LNCaP clone FGC (cell line): ENCODE results near the gene ISOC2.
A peak's percentile ranks its signal among the peaks of the same experiment; 100 is the strongest.

ENCODE experiments used
- DNase-seq: peaks from one replicate; pipeline ENCODE4 v3.0.0-alpha.2; 2011; ENCODE audit warnings: low read depth
- H3K4me3 ChIP-seq: 2 replicates; pipeline ENCODE4 v1.5.1; 2011; ENCODE audit warnings: mild to moderate bottlenecking, low read depth, low read length, control low read depth
- TF ChIP-seq, protein P1 (sequence below): IDR thresholded peaks from 2 replicates; pipeline ENCODE4 v1.5.1; 2012; ENCODE audit warnings: mild to moderate bottlenecking; ENCODE audit not compliant: control insufficient read depth, insufficient read depth; ENCODE audit errors: extremely low read depth

ISOC2 gene

DNA sequence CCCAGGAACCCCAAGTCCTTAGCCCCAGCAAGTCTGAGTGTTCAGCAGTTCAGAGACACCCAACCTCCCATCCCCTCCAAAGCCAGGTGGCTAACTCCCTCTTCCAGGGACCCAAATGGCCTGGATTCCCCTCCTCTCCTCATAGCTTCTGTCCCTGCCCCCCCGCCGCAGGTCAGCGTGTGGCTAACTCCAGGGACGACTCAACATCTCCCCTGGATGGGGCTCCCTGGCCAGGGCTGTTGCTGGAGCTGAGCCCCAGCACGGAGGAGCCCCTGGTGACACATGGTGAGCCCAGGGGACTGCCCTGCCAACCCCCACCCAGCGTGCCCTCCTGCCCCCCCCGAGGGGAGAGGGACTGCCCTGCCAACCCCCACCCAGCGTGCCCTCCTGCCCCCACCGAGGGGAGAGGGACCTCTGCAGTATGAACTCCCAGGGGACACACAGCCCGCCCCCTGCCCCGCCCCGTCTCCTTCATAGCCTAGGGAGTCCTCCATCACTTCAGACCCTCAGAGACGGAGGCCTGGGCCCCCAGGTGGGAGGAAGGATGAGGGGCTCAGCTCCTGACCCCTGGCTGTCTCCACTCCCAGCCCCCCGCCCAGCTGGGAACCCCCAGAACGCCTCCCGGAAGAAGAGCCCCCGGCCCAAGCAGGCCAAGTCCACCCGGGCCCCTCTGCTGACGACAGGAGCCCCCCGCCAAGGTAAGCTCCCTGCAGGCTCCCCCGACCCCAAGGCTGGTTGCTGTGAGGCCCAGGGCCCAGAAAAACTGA, 28.5 kb upstream of the ISOC2 start:
- no peak overlapping the region for H3K4me3 ChIP-seq
- TF ChIP-seq, protein P1, sequence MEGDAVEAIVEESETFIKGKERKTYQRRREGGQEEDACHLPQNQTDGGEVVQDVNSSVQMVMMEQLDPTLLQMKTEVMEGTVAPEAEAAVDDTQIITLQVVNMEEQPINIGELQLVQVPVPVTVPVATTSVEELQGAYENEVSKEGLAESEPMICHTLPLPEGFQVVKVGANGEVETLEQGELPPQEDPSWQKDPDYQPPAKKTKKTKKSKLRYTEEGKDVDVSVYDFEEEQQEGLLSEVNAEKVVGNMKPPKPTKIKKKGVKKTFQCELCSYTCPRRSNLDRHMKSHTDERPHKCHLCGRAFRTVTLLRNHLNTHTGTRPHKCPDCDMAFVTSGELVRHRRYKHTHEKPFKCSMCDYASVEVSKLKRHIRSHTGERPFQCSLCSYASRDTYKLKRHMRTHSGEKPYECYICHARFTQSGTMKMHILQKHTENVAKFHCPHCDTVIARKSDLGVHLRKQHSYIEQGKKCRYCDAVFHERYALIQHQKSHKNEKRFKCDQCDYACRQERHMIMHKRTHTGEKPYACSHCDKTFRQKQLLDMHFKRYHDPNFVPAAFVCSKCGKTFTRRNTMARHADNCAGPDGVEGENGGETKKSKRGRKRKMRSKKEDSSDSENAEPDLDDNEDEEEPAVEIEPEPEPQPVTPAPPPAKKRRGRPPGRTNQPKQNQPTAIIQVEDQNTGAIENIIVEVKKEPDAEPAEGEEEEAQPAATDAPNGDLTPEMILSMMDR = no peak
- DNase-seq = no peak

DNA sequence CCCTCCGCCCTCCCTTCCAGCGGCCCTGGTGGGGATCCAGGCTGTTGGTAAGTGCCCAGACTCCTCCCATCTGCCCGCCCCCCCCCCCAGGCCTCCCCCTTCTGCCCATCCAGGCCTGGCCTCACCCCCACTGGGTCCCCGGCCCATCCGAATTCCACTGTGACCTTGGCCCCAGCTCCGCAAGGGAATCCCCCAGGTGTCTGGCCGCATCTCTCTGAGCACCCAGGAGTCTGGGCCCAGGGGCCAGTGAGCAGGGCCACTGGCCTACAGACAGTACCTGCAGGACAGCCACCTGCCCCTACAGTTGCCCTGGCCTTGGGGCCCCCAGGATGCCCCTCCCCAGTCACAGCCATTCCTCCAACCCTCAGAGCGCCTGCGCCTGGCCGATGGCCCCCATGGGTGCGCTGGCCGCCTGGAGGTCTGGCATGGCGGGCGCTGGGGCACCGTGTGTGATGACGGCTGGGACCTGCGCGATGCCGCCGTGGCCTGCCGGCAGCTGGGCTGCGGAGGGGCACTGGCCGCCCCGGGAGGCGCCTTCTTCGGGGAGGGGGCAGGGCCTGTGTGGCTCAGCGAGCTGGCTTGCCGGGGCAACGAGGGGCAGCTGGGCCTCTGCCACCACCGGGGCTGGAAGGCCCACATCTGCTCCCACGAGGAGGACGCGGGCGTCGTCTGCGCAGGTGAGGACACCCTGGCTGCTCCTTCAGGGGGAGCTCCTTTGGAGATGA, 27.7 kb upstream of the ISOC2 start:
- no peak overlapping the region for H3K4me3 ChIP-seq
- TF ChIP-seq, protein P1 = no peak
- DNase-seq = no peak

DNA sequence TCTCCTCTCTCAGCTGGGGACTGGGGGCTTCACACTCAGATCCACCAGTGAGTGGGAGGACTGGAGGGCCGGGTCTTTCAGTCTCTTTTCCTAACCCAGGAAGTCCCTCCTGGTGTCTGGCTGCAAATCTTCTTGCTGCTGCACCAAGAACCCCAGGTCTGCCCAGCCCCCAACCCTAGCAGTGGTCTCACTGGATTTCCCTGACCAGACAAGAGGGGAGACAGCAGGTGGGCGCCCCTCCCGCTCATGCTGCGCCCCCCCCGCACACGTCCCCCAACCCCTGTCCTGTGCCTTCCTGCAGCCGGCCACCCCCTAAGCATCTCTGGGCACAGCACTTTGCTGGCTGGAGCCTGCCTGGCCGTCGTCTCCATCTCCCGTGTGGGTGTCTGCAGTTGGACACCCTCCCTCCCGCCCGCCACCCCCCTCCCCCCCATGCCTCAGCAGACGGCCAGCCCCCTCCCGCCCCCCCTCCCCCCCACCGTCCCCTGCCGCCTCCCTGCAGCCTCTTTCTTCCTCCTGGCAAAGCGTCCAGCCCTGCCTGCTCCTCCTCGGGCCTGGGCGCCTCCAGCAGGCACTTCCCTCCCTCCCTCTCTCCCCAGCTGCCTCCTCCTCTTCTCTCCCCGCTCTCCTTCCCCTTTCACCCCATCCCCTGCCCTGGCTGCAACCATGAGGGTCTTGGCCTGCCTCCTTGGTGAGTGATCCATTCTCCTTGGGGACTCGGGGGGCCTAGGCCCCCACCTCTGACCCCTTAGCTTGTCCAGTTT, 26.7 kb upstream of the ISOC2 start, which contains the start of gene SSC5D:
Gene SSC5D (plus strand): TSS at position 513 of the 764 bp plus-strand sequence. CDS start 154 bp downstream, at position 667.
- TF ChIP-seq, protein P1 = no peak
- DNase-seq = no peak
- H3K4me3 ChIP-seq = no peak within 1 kb of the TSS

DNA sequence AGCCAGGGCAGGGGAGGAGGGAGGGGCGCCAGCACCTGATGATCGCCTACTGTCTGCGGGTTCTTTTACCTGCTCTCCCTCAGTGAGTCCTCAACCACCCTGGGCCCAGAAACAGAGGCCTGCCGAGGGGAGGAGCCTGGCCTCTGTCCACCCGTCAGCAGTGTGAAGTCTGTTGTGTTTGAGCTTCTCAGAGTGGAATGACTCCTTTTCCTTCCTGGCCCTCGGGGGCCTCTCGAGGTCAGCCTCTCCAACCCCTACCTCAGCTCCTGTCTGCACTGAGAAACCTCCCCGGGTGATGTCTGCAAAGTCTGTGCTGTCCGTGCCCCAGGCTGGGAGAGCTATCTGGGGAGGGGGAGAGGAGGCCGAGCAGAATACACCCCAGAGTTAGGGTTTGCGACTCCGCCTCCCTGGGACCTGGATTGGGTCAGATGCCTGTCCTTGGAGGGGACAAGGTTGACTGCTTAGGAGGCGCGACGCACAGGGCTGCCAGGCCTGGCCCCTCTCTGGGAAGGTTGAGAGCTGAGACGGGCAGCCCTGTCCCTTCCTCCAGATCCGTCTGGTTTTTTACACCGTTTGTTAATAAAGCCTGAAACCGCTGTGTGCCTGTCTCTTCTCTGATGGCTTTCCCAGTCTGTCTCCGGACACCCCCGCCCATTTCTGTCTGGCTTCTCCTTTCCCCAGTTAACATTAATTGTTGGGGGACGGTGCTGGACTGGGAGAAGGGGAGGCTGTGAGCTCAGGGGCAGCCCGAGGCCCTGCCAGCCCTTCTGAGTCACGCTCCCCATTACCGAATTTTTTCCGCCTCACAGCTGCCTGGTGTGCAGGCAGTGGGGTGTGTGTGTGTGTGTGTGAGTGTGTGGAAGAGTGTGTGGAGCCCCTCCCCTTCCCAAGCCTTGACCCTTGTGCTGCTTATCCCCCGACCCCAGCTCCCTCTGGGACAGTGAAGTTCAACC, 25.8 kb upstream of the ISOC2 start:
- no peak for DNase-seq

DNA sequence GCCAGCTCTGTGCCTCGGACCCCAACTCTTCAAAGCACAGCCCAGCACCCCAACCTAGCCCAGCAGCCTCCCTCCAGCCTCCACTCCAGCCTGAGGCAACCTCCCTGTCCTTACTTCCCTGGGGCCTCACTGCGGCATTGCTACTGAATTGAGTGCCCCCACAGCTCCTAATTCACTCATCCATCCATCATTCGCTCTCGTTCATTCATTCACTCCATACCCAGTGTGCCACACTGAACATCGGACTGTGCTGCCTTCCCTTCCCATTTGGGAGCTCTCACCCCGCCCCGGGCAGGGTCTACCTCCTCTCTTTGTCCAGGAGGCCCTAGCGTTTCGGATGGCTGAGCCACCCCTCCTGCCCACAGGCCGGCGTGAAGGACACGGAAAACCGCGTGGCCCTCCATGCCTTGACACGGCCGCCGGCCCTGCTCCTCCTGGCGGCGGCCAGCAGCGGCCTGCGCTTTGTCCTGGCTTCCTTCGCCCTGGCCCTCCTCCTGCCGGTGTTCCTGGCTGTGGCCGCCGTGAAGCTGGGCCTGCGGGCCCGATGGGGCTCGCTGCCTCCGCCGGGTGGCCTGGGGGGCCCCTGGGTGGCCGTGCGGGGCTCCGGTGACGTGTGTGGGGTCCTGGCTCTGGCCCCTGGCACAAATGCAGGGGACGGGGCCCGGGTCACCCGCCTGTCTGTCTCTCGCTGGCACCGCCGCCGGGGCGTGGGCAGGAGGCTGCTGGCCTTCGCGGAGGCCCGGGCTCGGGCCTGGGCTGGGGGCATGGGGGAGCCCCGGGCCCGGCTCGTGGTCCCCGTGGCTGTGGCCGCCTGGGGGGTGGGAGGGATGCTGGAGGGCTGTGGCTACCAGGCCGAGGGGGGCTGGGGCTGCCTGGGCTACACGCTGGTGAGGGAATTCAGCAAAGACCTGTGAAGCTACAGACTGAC, 24.9 kb upstream of the ISOC2 start:
- no peak for DNase-seq
- TF ChIP-seq, protein P1 = no peak
- H3K4me3 ChIP-seq = peak overlapping the region; percentile 89

More for the DNA sequence above, 25.8 kb upstream of the ISOC2 start:
- H3K4me3 ChIP-seq = no peak overlapping the region
- TF ChIP-seq, protein P1 = no peak
